Stimulated activated effector memory CD8-positive, alpha-beta T cell treated with anti-CD3 and anti-CD28 coated beads, Interleukin-12 subunit alpha, Interleukin-12 subunit beta, amount 100 ng/mL, for 72 hours (primary cell): ENCODE results near the gene BRK1.
"Not testable (repeated sequence)": the region's sequence is repeated elsewhere in the genome, so short reads cannot be mapped to it uniquely, and the experiment has no call there.

Source experiments
- ATAC-seq: fragments of 150-1000 bp; cut with Tn5 transposase; 2 replicates; pipeline ENCODE4 v1.10.0; 2021
- DNase-seq, 2 donors: peaks; one replicate each; pipeline ENCODE4 v3.0.0; 2021 to 2022; ENCODE audit warnings: low spot score in 2 of 2
- H3K27ac Mint-ChIP-seq: one replicate; pipeline ENCODE4 v1.8.0; 2022; ENCODE audit warnings: mild to moderate bottlenecking, mixed read lengths
- H3K36me3 Mint-ChIP-seq: one replicate; pipeline ENCODE4 v1.8.0; 2022; ENCODE audit warnings: mild to moderate bottlenecking, mixed read lengths
- H3K4me1 Mint-ChIP-seq: one replicate; pipeline ENCODE4 v1.8.0; 2022; ENCODE audit warnings: mixed read lengths
- H3K4me3 Mint-ChIP-seq: one replicate; pipeline ENCODE4 v1.8.0; 2022; ENCODE audit warnings: mild to moderate bottlenecking, mixed read lengths
- H3K9me3 Mint-ChIP-seq: one replicate; pipeline ENCODE4 v1.8.0; 2022; ENCODE audit warnings: mixed read lengths

BRK1 gene

GRCh38 chr3:10115326-10116137 is at the start of gene BRK1:
BRK1 (plus strand) TSS chr3:10115675; CDS start chr3:10115702, 27 bp downstream.
- Mint-ChIP-seq H3K4me3 (peak within 1 kb of the TSS; percentile 92), H3K4me1 (peaks cover 11% of the 10 kb centered on the region), H3K36me3 (peaks cover 55% of the 10 kb centered on the region), H3K9me3 (no peaks in the 10 kb centered on the region), H3K27ac (peak within 1 kb of the TSS; percentile 96)
- DNase-seq (peak; percentile 73 to 92), ATAC-seq (peak; percentile 98)

DNA sequence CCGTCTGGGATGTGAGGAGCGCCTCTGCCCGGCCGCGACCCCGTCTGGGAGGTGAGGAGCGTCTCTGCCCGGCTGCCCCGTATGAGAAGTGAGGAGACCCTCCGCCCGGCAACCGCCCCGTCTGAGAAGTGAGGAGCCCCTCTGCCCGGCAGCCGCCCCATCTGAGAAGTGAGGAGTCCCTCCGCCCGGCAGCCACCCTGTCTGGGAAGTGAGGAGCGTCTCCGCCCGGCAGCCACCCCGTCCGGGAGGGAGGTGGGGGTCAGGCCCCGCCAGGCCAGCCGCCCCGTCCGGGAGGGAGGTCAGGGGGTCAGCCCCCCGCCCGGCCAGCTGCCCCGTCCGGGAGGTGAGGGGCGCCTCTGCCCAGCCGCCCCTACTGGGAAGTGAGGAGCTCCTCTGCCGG is 45.4 kb upstream of the BRK1 start:
- ATAC-seq, H3K4me3 Mint-ChIP-seq, DNase-seq, H3K9me3 Mint-ChIP-seq, H3K4me1 Mint-ChIP-seq, H3K27ac Mint-ChIP-seq: not testable (repeated sequence)
- peaks cover 63% of the 10 kb centered on the region for H3K36me3 Mint-ChIP-seq

GRCh38 chr3:10074666-10075065 is 40.8 kb upstream of the BRK1 start:
- no peak overlapping the region for H3K4me3 Mint-ChIP-seq
- DNase-seq: no peak
- no peak overlapping the region for H3K27ac Mint-ChIP-seq
- no peaks in the 10 kb centered on the region for H3K9me3 Mint-ChIP-seq
- H3K36me3 Mint-ChIP-seq: peaks cover 67% of the 10 kb centered on the region
- no peak for ATAC-seq
- no peaks in the 10 kb centered on the region for H3K4me1 Mint-ChIP-seq

GRCh38 chr3:10081871-10082270 is 33.6 kb upstream of the BRK1 start:
- Mint-ChIP-seq H3K27ac (no peak overlapping the region), H3K4me3 (no peak overlapping the region), H3K36me3 (peaks cover 63% of the 10 kb centered on the region), H3K9me3 (no peaks in the 10 kb centered on the region), H3K4me1 (no peaks in the 10 kb centered on the region)
- ATAC-seq: no peak
- DNase-seq: no peak

GRCh38 chr3:10085738-10086137 is 29.7 kb upstream of the BRK1 start:
- Mint-ChIP-seq H3K36me3 (peaks cover 61% of the 10 kb centered on the region), H3K9me3 (no peaks in the 10 kb centered on the region), H3K4me1 (no peaks in the 10 kb centered on the region), H3K27ac (no peak overlapping the region), H3K4me3 (no peak overlapping the region)
- no peak for ATAC-seq
- DNase-seq: no peak

DNA sequence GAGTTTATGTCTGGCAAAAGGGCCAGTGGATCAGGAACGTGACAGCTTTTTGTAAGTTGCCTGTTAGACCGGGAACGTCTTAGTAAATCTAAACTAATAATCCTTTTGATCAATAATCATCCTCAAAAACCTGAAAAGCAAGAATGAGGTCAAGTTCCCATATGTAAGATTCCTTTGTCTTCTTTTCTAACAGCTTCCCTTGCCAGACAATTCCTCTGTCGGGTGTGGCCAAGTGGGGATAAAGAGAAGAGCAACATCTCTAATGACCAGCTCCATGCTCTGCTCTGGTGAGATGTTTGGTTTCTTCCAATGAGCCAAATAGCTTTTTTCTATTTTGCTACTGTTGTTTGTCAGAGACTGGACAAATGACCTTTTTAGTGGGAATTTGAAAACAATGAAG is 27.2 kb upstream of the BRK1 start:
- Mint-ChIP-seq H3K36me3 (peaks cover 65% of the 10 kb centered on the region), H3K4me3 (no peak overlapping the region), H3K4me1 (no peaks in the 10 kb centered on the region), H3K27ac (no peak overlapping the region), H3K9me3 (no peaks in the 10 kb centered on the region)
- DNase-seq (no peak), ATAC-seq (no peak)

- DNase-seq (no peak), ATAC-seq (no peak)
- no peak overlapping the region for H3K4me3 Mint-ChIP-seq
- no peaks in the 10 kb centered on the region for H3K9me3 Mint-ChIP-seq
- no peak overlapping the region for H3K27ac Mint-ChIP-seq
- H3K36me3 Mint-ChIP-seq: peaks cover 58% of the 10 kb centered on the region
- no peaks in the 10 kb centered on the region for H3K4me1 Mint-ChIP-seq
These were observed 25.3 kb upstream of the BRK1 start for GRCh38 chr3:10090179-10090578.

GRCh38 chr3:10090774-10091173 is 24.7 kb upstream of the BRK1 start:
- not testable (repeated sequence) for DNase-seq, H3K4me1 Mint-ChIP-seq, H3K9me3 Mint-ChIP-seq, ATAC-seq, H3K27ac Mint-ChIP-seq, H3K4me3 Mint-ChIP-seq
- H3K36me3 Mint-ChIP-seq: peaks cover 58% of the 10 kb centered on the region

GRCh38 chr3:10091387-10091786 is 24.1 kb upstream of the BRK1 start:
- H3K36me3 Mint-ChIP-seq: peaks cover 55% of the 10 kb centered on the region
- not testable (repeated sequence) for DNase-seq, H3K4me1 Mint-ChIP-seq, ATAC-seq, H3K27ac Mint-ChIP-seq, H3K4me3 Mint-ChIP-seq, H3K9me3 Mint-ChIP-seq

GRCh38 chr3:10093678-10094077 is 21.8 kb upstream of the BRK1 start:
- Mint-ChIP-seq H3K4me1 (no peaks in the 10 kb centered on the region), H3K36me3 (peaks cover 37% of the 10 kb centered on the region), H3K9me3 (no peaks in the 10 kb centered on the region), H3K27ac (peak overlapping the region; percentile 45), H3K4me3 (no peak overlapping the region)
- ATAC-seq (no peak), DNase-seq (no peak)

DNA sequence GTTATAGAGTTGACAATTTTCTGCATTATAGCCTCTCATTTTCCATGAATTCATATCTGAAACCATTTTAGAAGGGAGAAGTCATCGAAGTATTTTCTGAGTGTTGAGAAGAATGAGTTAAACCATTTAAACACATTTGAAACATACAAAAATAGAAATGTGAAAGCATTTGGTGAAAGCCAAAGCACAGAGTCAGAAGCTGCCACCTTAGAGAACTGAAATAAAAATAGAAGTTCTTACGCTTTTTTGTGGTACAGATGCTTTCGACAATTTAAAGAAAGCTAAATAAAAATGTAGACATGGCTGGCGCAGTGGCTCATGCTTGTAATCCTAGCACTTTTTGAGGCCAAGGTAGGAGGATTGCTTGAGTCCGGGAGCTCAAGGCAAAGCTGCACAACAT is 16.4 kb upstream of the BRK1 start:
- Mint-ChIP-seq H3K9me3 (no peaks in the 10 kb centered on the region), H3K4me1 (no peaks in the 10 kb centered on the region), H3K27ac (no peak overlapping the region), H3K4me3 (no peak overlapping the region), H3K36me3 (peaks cover 41% of the 10 kb centered on the region)
- ATAC-seq (no peak), DNase-seq (no peak)

- Mint-ChIP-seq H3K27ac (no peak overlapping the region), H3K36me3 (peaks cover 11% of the 10 kb centered on the region), H3K4me3 (no peak overlapping the region), H3K4me1 (no peaks in the 10 kb centered on the region), H3K9me3 (no peaks in the 10 kb centered on the region)
- ATAC-seq (no peak), DNase-seq (no peak)
These were observed 8.6 kb upstream of the BRK1 start for GRCh38 chr3:10106919-10107318.

DNA sequence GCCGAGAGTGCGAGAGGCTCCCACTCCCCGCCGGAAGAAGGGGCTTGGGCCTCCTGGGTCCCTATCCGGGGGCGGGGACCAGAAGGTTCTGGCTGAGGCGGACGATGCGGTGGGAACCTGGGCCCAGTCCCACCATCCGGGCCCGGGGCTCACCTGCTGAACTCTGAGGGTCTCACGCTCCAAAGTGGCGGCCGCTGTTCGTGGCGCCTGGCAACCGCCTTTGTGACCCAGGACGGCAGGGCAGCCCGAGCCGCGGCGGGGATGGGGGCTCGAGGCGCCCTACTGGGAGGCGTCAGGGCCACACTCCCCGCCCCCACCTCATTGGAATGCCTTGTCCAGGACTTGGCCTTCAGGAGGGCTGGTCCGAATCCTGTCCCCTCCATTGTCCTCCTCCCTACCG is 7.4 kb upstream of the BRK1 start, which contains the start of gene FANCD2OS:
FANCD2OS (minus strand) TSS at position 165 of the 400 bp plus-strand sequence. CDS start 3,481 bp downstream, outside the sequence.
- no peak for ATAC-seq
- Mint-ChIP-seq H3K4me1 (no peaks in the 10 kb centered on the region), H3K27ac (no peak within 1 kb of the TSS), H3K36me3 (no peaks in the 10 kb centered on the region), H3K4me3 (no peak within 1 kb of the TSS), H3K9me3 (no peaks in the 10 kb centered on the region)
- DNase-seq: no peak

DNA sequence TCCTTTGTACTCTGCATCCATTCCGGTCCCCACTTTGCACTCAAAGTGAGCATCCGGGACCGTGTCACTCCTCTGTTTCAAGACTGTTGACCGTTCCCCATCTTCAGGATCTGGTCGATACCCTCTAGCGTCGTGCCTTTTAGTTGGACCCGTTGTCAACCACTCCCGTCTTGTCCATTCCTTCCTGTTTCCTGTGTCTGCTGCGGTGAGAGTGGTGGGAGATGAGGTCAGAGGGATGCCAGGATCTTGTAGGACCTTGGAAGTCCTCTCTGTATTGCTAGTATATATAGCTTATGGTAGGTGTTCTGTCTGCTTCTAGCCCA is 624 bp downstream of the BRK1 start:
- peak overlapping the region; percentile 92 for H3K4me3 Mint-ChIP-seq
- DNase-seq: no peak
- peak overlapping the region; percentile 96 for H3K27ac Mint-ChIP-seq

DNA sequence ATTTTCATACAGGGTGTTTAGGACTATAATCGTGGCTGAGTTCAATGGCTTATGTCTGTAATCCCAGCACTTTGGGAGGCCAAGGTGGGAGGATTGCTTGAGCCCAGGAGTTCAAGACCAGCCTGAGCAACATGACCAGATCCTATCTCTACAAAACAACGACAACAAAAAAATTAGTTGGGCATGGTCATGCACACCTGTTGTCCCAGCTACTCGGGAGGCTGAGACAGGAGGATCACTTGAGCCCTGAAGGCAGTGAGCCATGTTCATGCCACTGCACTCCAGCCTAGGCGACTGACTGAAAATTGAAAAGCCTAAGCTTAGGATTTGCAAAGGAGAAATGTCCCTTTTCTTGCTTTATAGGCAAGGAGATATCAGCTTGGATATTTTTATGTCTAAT is 1.5 kb downstream of the BRK1 start:
- ATAC-seq: no peak
- Mint-ChIP-seq H3K9me3 (no peaks in the 10 kb centered on the region), H3K4me1 (peaks cover 11% of the 10 kb centered on the region), H3K36me3 (peaks cover 69% of the 10 kb centered on the region), H3K27ac (peak overlapping the region; percentile 96), H3K4me3 (peak overlapping the region; percentile 92)
- DNase-seq: no peak

More for the DNA sequence above, 624 bp downstream of the BRK1 start:
- peak; percentile 42 for ATAC-seq
- Mint-ChIP-seq H3K4me1 (peaks cover 11% of the 10 kb centered on the region), H3K9me3 (no peaks in the 10 kb centered on the region), H3K36me3 (peaks cover 60% of the 10 kb centered on the region)

DNA sequence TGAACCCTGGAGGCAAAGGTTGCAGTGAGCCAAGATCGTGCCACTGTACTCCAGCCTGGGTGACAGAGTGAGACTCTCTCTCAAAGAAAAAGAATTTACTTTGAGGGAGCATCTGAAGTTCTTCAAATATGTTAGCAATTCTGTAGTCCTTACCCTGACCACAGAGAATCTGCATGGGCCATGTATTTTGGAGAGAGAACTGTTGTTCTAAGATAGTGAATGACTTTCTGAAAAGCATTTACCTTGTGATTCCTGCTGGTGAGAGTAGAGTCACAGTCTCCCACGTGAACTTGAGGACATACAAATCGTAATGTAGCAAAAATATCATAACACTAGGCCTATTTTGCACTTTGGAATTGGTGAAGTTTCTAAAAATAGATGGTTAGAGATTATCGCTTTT is 3.9 kb downstream of the BRK1 start:
- DNase-seq (no peak), ATAC-seq (no peak)
- H3K27ac Mint-ChIP-seq: no peak overlapping the region
- H3K9me3 Mint-ChIP-seq: no peaks in the 10 kb centered on the region
- H3K36me3 Mint-ChIP-seq: peaks cover 93% of the 10 kb centered on the region
- H3K4me1 Mint-ChIP-seq: peaks cover 27% of the 10 kb centered on the region
- H3K4me3 Mint-ChIP-seq: no peak overlapping the region
